HS-27A (cell line): ENCODE measurements around the gene NHEJ1.
"Not testable (repeated sequence)": the region's sequence is repeated elsewhere in the genome, so short reads cannot be mapped to it uniquely, and the experiment has no call there.

ENCODE experiments used
- DNase-seq: peaks from one replicate; pipeline ENCODE4 v3.0.0-alpha.2; 2012; ENCODE audit warnings: low read depth, missing footprints

NHEJ1 gene, protein sequence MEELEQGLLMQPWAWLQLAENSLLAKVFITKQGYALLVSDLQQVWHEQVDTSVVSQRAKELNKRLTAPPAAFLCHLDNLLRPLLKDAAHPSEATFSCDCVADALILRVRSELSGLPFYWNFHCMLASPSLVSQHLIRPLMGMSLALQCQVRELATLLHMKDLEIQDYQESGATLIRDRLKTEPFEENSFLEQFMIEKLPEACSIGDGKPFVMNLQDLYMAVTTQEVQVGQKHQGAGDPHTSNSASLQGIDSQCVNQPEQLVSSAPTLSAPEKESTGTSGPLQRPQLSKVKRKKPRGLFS

DNA sequence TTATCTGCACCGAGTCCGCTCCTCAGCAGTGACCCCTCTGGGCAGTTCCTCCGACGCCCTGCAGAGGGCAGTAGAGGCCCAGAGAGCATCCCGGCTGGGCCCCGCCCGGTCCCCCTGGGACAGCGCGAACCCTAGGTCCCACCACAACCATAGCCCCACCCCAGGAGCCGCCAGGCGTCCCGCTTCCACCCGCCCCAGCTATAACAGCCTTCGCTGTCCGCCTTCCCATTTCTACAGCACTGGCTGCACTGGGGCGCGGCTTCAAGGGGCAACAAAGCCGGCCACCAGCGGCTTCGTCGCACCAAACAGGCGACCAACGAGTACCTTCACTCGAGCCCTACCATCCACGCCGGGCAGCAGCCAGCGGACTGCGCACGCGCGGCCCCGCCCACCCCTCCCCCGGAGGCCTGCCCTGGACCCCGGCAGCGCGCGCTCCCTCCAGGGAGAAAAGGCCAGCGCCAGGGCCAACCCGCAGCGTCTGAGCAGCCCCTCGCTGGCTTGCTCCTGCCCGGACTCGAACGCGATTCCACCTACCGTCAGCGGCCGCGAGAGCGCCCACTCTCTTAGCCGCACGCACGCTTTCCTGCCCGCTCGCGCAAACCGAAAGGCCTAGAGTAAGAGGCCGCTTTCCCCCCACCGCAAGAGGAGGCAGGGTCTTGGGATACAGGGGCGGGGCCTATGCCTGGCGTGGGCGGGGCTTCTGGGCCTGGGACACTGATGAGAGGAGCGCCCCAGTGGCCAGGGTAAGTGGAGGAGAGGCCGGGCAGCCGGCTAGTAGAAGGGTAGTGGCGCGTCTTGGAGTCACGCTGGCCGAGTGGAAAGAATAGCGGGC is at the start of gene NHEJ1:
Gene NHEJ1, minus strand, starts transcription at position 630 of the 832 bp plus-strand sequence. CDS start 2,453 bp downstream, outside the sequence.
- no peak for DNase-seq

DNA sequence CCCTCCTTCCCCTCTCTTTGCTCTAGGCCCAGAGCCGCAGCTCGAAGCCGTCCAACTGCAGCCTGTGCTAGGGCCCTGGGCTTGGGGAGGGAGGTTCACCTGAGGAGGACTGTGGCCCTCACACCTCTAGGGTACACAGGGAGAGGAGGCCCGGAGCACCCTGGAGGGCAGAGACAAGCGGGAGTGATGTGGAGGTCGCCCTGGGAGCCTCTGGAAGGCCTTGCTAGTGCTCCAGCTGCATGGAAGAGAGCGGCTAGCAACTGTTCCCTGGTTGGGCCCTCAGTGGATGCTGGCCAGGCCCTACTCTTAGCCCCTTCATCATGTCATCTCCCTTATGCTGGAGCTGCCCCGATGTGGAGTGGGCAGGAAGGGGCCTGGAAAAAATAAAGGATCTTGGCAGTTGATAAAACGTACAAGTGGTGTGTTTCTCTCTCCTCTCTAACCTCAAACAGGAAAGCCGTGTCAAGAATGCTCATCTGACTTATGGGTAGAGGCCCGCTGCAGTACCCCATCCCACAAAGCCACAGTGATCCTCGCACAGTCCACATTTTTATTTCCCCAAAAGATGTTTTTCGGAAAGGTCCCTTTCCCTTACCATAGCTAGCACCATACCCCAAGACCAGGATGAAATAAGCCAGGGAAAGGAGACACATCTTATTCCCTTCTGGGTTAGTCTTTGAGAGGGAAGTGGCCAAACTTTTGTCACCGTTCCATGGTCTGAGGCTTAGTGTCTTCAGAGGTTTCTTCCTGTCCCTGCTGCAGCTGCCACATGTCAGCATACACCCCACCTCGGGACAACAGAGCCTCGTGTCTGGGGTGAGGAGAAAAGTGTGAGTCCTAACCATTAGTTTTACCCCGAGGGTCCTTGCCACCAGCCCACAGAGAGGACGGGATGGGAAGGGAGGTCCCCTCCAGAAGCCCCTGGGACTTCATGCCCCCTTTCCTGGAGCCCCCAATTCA is 48.9 kb upstream of the NHEJ1 start:
- DNase-seq: no peak

DNA sequence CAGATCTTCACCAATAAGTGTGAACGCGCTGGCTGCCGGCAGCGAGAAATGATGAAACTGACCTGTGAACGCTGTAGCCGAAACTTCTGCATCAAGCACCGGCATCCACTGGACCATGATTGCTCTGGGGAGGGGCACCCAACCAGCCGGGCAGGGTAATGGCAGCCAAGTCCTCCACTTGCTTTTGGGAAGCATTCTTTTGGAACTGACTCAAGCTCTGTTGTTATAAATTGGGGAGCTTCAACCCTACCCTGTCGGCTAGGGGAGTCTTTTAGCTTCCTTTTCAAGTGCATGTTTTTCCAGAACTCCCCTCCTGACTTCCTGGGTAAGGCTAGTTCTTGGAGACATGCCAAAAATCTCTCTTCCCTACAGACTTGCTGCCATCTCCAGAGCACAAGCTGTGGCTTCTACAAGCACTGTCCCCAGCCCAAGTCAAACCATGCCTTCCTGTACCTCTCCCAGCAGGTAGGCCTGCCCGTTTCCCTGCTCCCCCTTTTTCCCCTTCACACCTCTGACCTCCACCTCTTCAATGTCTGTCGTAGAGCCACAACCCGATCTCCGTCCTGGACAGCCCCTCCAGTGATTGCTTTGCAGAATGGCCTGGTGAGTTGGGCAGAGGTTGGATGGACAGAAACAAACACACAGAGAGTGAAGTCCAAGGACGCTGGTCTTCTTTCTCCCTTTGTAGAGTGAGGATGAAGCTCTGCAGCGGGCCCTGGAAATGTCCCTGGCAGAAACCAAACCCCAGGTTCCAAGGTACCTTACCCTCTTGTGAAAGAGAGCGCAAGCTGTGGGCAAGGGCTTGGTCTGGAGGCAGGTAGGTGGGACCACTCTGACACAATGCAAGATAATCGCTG is 47.5 kb upstream of the NHEJ1 start:
- DNase-seq: no peak

DNA sequence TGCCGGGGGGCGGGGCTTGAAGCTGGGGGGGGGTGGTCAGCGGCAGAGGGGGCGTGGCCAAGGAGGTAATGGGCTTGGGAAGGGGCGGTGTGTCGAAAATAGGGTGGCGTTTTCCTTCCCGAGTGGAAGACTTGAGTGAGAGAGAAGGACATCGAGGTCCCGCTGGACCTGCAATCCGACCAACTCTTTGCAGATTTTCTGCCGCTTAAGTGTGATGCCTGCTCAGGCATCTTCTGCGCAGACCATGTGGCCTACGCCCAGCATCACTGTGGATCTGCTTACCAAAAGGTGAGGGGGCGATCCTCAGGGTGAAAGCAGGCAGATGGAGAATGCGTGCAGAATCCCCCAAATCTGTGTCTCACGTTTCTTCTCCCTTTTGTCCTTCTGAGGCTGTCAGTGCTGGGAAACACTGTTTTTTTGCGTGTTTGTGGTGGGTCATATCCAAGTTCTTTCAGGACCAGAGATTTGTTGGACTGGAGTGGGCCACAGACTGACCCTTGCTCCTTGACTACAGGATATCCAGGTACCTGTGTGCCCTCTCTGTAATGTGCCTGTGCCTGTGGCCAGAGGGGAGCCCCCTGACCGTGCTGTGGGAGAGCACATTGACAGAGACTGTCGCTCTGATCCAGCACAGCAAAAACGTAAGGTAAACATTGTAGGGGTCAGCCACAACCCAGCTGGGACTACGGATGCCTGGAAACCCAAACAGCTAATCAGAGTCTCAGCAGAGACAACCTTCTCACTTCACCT is 46.7 kb upstream of the NHEJ1 start:
- DNase-seq: no peak

DNA sequence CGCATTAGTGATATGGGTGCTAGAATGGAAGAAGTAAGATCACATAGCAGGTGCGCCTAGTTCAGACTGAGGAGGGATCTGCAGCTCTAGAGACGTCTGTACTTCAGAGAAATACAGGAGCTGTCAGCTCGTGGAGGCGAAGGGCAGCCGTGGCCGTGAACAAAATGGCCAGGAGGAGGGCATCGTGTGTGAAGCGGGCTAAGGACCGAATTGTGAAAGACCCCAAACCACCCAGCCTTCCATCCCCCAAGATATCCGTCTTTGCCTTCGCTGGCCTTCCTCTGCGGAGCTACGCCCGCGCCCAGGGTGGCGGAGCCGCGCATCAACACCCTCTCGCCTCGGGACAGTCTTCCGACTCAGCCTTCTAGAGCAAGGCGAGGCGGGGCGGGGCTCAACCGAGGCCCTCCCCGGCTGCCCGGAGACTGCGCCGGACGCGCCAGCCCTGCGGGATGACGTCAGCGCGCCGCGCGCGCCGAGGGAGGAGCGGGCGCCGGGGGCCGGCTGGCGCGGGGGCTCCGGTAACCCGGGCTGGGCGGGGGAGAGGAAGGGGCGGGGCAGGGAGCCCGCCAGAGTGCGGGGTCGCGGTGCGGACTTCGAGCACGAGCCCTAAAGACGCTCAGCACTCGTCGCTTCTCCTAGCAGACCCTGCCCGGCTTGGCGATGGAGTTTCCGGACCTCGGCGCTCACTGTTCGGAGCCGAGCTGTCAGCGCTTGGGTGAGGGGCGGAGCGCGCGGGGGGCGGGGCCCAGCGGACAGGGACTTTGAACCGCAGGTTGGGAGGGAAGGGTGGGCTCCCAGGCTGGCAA is 45.9 kb upstream of the NHEJ1 start, which contains the start of gene ZFAND2B:
Gene ZFAND2B, plus strand, starts transcription at position 455 of the 806 bp plus-strand sequence. Its CDS starts 206 bp downstream, at position 661.
- DNase-seq: peak; percentile 47

DNA sequence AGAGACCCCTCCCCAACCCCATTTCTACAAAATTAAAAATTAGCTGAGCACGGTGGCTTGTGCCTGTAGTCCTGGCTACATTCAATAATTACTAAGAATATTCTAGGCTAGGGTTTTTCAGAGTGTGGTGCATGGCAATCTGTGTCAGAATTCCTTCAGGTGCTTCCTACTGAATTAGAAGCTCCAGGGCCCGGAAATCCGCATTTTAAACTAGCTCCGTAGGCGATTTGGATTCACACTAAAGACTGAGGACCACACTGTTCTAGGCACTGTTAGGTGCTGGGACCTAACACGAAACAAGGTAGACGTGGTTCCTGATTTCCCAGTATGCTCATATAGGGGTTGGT is 45.3 kb upstream of the NHEJ1 start:
- no peak for DNase-seq

DNA sequence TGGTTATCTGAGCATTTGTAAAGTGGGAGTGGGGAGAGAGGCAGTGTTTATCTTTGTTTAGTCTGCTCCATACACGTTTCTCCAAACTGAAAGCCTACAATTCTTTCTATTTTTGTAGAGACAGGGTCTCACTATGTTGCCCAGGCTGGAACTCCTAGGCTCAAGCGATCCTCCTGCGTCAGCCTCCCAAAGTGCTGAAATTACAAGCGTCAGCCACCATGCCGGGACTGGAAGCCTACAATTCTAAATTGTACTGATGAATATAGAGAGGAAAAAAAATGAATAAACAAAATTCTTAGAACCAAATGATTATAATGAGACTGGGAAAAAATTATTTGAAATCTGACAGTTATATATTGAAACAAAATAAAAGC is 44.5 kb upstream of the NHEJ1 start:
- DNase-seq: no peak

DNA sequence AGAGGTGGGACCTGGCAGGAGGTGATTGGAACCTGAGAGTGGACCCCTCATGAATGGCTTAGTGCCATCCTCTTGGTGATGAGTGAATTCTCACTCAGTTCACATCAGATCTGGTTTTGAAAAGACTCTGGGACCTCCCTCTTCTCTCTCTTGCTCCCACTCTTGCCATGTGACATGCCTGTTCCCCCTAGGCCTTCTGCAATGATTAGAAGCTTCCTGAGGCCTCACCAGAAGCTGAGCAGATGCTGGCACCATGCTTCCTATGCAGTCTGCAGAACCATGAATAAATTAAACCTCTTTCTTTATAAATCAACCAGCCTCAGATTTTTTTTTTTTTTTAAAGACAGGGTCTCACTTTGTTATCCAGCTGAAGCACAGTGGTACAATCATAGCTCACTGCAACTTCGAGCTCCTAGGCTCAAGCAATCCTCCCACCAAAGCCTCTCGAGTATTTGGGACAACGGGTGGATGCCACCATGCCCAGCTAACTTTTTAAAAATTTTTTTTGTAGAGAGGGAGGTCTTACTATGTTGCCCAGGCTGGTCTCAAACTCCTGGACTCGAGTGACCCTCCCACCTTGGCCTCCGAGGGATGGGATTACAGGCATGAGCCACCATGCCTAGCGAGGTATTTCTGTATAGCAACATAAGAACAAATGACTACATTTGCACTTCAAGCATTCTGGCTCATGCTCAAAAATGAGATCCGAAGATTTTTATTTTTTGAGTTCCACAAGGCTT is 44.0 kb upstream of the NHEJ1 start:
- no peak for DNase-seq

DNA sequence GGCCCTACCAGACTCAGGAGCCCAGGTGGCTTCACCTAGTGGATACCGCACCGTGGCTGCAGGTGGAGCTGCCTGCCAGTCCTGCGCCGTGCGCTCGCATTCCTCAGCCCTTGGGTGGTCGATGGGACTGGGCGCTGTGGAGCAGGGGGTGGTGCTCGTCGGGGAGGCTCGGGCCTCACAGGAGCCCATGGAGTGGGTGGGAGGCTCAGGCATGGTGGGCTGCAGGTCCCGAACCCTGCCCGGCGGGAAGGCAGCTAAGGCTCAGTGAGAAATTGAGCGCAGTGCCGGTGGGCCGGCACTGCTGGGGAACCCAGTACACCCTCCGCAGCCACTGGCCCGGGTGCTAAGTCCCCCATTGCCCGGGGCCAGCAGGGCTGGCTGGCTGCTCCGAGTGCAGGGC is 40.7 kb upstream of the NHEJ1 start:
- DNase-seq: not testable (repeated sequence)

DNA sequence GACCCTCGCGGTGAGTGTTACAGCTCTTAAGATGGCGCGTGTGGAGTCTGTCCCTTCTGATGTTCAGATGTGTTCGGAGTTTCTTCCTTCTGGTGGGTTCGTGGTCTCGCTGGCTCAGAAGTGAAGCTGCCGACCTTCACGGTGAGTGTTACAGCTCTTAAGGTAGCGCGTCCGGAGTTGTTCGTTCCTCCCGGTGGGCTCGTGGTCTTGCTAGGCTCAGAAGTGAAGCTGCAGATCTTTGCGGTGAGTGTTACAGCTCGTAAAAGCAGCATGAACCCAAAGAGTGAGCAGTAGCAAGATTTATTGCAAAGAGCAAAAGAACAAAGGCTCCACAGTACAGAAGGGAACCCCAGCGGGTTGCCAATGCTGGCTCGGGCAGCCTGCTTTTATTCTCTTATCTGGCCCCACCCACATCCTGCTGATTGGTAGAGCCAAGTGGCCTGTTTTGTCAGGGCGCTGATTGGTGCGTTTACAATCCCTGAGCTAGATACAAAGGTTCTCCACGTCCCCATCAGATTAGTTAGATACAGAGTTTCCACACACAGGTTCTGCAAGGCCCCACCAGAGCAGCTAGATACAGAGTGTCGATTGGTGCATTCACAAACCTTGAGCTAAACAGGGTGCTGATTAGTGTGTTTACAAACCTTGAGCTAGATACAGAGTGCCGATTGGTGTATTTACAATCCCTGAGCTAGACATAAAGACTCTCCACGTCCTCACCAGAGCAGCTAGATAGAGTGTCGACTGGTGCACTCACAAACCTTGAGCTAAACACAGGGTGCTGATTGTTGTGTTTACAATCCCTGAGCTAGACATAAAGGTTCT is 40.1 kb upstream of the NHEJ1 start:
- not testable (repeated sequence) for DNase-seq

DNA sequence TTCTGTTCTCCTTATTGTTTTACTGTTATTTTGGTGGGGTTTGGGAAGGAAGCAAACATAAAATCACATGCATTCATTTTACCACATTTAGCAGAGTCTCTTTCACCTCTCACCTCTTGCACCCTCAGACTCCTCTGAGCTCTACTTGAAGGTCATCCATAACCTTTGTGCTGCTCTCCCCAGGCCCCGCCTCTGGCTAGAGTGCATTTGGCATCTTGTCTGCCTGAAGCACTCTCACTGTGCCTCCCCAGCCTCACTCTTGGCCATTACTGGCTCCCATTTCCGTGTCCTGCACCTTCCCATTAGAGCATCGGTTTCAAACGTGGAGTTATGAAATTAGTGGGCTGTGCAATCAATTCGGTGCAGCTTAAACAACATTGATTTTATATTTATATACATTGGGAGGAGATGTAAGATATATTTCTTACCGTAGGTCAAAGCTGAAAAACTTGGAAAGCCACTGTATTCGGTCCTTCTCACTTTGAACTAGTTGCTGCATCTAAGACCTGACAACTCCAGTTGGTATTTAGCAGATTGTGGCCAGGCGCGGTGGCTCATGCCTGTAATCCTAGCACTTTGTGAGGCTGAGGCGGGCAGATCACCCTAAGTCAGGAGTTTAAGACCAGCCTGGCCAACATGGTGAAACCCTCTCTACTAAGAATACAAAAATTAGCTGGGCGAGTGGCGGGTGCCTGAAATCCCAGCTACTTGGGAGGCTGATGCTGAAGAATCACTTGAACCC is 39.0 kb upstream of the NHEJ1 start:
- no peak for DNase-seq

DNA sequence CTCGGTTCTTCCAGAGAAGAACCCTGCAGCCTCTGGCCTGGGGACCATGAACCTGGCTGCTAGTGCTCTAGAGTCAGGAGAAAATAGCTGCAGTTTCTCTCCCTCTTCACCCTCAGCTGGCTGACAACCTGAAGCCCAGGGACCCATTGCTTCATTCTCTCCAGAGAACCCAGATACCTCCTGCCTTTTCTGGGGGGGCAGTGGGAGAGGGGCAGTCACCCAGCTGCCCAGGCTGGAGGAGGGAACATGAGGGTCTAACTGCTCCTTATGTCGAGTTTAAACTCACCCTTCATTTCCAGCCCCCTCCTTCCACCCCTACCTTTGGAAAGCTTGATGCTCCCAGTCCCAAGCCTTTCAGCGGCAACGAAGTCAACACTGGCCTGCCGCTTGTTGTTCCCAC is 38.4 kb upstream of the NHEJ1 start:
- no peak for DNase-seq

DNA sequence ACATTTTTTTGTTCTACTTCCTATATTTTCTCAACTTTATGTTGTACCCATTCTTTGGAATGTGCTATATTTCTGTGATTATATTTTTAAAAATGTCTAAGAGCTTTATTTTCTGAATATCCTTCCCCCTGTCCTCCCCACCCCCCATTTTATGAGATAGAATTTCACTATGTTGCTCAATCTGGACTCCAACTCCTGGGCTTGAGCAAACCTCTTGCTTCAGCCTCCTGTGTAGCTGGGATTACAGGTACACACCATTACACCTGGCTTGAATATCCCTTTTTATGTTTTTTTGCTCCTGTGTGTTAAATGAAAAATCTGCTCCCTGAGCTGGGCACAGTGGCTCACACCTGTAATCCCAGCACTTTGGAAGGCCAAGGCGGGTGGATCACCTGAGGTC is 36.8 kb upstream of the NHEJ1 start:
- no peak for DNase-seq

DNA sequence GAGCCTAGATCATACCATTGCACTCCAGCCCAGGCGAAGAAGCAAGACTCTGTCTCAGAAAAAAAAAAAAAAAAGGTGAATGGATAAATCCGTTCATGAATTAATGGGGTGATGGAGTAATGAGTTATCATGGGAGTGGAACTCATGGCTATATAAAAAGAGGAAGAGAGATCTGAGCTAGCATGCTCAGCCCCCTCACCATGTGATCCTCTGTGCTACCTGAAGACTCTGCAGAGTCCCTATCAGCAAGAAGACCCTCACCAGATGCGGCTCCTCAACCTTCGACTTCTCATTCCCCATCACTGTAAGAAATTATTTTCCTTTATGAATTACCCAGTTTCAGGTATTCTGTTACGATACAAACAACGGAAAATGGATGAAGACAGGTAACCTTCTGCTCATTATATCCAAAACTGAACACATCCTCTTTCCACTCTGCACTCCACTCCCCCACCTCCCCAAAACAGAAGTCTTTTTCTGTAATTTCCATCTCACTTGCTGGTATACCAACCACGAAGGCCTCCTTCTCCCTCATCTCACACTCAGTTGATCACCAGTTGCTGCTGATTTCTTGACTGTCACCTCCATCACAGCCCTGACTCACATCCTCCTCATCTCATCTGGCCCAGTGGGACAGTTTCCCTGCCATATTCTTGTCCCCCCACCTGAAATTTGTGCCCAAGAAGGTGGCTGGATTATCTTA is 26.3 kb upstream of the NHEJ1 start:
- no peak for DNase-seq

DNA sequence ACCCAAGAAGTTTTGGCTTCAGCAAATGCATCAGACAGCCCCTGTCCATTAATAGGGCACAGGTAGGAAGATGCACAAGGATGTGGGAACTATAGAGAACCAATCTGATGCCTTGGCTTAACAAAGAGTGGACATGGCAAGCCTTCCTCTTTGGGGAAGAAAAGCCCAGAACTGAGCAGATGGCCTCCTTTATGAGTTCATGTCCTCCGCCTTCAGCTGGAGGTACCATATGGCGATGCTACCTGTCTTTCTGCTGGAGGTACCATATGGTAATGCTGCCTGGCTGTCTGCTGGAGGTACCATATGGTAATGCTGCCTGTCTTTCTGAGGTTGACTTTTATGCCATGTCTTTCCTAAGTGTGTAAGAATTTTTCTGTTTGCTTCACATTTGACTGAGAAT is 23.5 kb upstream of the NHEJ1 start:
- DNase-seq: no peak

DNA sequence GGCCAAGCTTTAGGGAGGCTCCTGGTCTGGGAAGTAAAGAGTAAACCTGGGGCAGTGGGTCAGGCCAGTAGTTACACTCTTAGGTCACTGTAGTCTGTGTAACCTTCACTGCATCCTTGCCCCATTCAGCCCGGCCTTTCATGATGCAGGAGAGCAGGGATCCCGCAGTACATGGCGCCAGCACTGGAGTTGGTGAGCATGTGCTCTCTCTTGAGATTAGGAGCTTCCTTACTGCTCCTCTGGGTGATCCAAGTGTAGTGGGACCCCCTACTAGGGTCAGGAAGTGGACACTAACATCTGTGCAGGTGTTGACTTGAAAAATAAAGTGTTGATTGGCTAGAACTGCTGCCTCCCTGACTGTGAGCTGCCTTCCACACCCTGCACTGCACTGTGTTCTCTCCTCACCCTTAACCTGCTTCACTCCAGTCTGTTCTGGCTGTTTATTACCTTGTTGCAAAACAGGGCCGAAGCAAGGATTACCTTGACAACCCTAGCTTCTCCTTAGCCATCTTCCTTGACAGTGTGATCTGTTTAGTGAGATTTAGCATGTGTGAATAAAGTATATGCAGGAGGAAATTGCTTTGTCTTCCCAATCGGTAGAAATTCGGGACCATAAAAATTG is 22.6 kb upstream of the NHEJ1 start:
- DNase-seq: no peak
